NCI-H526 (cell line): ENCODE results near the gene CCDC86.

Experiments used
- DNase-seq, 2 experiments: peaks; one replicate each; lab custom pipeline; 2025; lab: John Stamatoyannopoulos, UW

The CCDC86 gene

GRCh38 chr11:60852982-60853950, 11.4 kb downstream of the CCDC86 start:
- no peak for DNase-seq

GRCh38 chr11:60854140-60854846, 12.4 kb downstream of the CCDC86 start:
- DNase-seq: no peak

GRCh38 chr11:60854847-60855725, 13.2 kb downstream of the CCDC86 start:
- no peak for DNase-seq

GRCh38 chr11:60855726-60856633, 14.1 kb downstream of the CCDC86 start, which contains the start of gene PTGDR2:
TSS of gene PTGDR2 (minus strand) at chr11:60855950. CDS start at chr11:60853722, 2,228 bp downstream.
- no peak for DNase-seq

- DNase-seq: no peak
Measured at GRCh38 chr11:60857378-60858232, 15.7 kb downstream of the CCDC86 start.

- no peak for DNase-seq
Measured at GRCh38 chr11:60858236-60858635, 16.3 kb downstream of the CCDC86 start.

- DNase-seq: no peak
Measured at GRCh38 chr11:60858731-60859464, 17.0 kb downstream of the CCDC86 start.

GRCh38 chr11:60859616-60860250, 17.8 kb downstream of the CCDC86 start:
- DNase-seq: no peak

GRCh38 chr11:60860943-60861342, 19.0 kb downstream of the CCDC86 start:
- DNase-seq: peak in 1 of 2 experiments; percentile 14

- DNase-seq: no peak
Measured at GRCh38 chr11:60862171-60862570, 20.3 kb downstream of the CCDC86 start.

GRCh38 chr11:60863550-60864521, 21.9 kb downstream of the CCDC86 start:
- DNase-seq: no peak

- DNase-seq: no peak
Measured at GRCh38 chr11:60864856-60865513, 23.1 kb downstream of the CCDC86 start.

GRCh38 chr11:60866911-60867870, 25.3 kb downstream of the CCDC86 start, which contains the start of gene ZP1:
TSS of gene ZP1 (plus strand) at chr11:60867542. CDS start at chr11:60867562, 20 bp downstream.
- DNase-seq: peak in 1 of 2 experiments; percentile 23

- no peak for DNase-seq
Measured at GRCh38 chr11:60867871-60868681, 26.2 kb downstream of the CCDC86 start.
